ENCODE data around the gene GSE1.

Gene GSE1

DNA sequence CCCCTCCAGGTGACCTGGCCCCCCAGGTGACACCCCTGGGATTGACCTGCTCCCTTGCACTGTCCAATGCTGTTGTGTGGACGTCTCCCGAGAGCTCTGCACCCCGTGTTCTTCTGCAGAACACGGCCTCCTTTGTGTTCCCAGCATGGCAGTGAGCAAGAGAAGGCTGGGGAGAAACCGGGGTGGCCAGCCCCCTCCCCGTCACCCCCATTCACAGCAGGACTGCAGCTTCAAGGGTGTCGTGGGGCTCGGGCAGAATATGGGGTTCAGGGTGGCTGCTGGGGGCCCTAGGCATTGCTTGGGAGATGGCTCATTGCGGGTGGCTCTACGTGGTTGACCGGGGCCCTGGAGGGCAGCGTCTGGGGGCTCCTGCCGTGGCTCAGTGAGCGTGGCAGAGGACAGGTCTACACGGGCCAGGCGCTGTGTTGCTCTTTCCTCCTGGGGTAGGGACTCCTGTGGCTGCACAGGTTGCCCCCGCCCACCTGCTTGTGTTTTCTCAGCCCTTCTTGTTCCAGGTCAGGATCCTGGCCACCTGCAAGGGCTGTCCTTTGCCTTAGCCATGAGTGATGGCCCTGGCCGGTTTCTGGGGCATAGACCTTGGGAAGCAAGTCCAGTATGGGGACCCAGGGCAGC, 12.5 kb downstream of the GSE1 start:
- no peak overlapping the region for H3K4me3 ChIP-seq (ENCODE audit: low read length)
- no peak for DNase-seq (ENCODE audit: low read depth, low spot score)

DNA sequence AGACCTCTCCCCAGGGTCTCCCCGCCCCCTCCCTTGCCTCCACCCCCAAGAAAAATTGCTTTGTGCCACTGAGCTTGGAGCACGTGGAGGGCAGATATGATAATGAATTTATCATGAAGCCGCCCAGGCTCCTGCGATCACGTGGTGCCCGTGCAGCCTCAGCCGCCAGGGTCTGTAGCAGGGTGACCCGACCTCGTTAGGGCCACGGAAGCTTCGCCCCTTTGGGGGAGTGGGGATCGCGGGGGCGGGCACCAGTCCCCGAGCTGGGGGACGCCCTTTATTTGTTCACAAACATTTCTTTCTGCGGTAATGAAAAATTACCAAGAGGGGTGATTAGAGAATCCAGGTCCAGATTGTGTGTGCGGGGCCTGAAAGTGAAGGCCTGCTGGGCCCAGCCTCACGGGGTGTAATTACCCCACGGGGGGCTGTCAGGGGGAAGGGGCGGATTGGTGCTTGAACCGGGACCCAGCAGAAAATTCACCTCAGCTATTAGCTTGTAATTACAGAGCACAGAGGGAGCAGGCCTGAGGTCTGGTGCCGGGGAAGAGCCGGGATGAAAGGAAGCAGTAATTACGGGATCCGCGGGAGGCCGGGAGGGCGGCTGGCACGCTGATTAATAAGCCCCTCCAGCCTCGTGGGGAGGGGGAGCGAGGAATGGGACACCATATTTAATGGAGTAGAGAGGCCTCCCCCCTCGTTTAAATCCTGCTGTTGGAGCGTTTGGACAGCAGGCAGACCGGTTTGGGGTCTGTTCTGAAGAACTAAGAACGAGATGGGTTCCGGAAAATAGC, 13.3 kb downstream of the GSE1 start:
- no peak for DNase-seq (ENCODE audit: low read depth, low spot score)
- H3K4me3 ChIP-seq (ENCODE audit: low read length) = no peak overlapping the region

DNA sequence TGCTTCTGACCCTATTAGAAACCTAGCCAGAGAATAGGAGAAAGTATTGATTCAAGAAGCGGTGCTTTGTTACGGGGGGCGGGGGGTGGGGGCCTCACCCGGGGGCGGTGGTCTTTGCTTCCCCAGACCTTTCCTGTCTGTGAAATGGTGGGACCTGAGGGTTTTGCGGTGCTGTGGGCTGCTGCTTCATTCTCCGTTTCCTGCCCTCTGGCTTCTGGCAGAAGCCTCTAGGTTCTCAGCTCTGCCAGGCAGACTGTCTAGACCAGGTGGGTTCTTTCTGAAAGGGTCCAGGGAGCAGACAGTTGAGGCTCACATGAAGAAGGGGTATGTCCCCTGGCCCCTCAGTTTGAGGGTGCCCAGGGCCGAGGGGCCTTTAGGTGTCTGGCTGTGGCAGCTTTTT, 14.0 kb downstream of the GSE1 start:
- DNase-seq (ENCODE audit: low read depth, low spot score) = no peak

DNA sequence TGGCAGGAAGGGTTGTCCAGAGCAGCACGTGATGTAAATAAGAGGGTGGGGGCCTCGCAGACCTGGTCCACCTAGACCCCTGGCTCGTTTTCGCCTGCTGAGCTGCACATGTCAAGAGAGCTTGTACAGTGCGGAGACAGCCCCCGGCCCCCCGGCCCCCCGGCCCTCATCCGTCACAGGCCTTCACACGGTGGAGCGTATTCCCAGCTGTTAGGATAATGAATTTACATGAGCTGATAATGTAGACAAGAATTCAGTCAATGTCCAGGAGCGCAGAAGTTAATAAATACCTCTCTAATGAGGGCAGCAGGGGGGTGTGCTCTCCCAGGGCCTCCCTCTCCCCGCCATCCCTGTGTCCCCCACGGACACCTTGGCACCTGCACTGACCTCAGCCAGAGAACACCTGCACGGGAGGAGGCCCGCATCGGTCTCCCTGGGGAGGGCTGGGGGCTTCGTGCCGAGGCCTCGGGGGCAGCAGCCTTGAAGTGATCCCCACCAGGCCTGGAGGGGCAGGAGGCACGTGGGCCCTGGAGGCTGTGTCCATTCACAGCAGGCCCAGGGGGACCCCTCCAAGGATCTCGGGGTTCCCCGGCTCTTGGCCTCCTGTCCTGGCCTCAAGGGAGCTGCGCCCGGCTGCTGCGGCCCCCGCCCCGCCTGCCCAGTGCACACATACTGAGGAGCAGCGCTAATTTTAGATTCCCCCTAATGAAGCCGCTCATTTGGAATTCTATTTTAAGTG, 14.6 kb downstream of the GSE1 start:
- DNase-seq (ENCODE audit: low read depth, low spot score) = no peak
- no peak overlapping the region for H3K4me3 ChIP-seq (ENCODE audit: low read length)

More for the DNA sequence above, 14.0 kb downstream of the GSE1 start:
- H3K4me3 ChIP-seq (ENCODE audit: low read length) = no peak overlapping the region

DNA sequence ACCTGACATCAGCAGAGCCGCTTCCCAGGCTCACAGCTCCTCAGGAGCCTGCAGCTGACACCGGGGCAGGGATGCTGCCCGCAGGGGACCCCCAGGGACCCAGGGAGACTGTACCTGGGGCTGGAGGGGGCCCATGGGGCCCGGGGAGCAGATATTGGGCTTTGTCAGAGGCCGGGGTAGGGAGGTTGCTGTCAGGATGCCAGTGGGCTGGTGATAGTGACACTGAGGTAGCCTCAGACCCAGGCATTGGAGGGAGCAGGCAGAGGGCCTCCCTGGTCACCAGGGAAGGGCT, 15.1 kb downstream of the GSE1 start:
- no peak overlapping the region for H3K4me3 ChIP-seq (ENCODE audit: low read length)
- DNase-seq (ENCODE audit: low read depth, low spot score) = no peak

DNA sequence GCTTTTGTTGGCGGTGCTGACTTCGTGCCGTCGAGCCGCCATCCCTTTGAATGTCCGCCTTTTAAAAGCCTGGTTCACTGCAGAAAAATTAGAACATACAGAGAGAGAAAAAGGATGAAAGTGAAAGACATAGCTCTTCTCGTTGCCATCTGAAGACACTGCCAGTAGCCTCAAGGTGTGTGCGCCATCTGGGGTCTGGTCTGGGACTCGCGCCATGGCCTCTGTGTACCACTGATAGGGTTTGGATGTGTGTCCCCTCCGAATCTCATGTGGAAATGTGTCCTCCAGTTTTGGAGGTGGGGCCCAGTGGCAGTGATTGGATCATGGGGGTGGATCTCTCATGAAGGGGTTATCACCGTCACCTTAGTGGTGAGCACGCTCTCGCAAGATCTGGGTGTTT, 15.5 kb downstream of the GSE1 start:
- DNase-seq (ENCODE audit: low read depth, low spot score) = no peak
- H3K4me3 ChIP-seq (ENCODE audit: low read length) = no peak overlapping the region

DNA sequence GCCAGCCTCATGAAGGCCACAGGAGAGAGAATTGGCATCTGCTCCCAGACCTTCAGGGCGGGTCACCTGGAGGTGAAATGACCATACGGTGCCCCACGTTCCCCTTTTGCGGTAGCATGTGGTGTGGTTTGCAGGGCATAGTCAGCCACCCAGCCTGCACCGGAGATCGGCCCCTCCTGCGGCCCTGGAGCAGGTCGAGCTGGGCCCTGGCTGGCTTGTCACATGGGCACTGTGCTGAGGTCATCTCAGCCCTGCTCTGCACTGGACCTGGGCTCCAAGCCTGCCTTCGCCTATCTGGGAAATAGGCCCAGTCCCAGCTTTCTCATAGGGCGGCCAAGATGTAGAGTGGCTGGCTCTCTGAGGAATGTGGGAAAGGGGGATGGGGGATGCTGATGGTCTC, 16.2 kb downstream of the GSE1 start:
- DNase-seq (ENCODE audit: low read depth, low spot score) = no peak
- H3K4me3 ChIP-seq (ENCODE audit: low read length) = no peak overlapping the region

DNA sequence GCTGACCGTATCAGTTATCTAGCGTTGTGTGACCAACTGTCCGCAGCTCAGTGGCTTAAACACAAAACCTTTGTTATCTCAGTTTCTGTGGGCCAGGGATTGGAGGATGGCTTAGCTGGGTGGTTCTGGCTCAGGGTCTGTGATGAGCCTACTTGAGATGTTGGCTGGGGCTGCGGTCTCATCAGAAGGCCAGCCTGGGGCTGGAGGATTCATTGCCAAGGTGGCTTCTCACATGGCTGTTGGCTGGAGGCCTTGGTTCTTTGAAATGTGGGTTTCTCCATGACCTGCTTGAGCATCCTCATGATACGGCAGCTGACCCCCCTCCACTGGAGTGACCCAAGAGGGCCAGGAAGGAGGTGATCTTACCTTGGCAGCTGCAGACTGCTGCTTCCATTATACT, 16.7 kb downstream of the GSE1 start:
- no peak for DNase-seq (ENCODE audit: low read depth, low spot score)
- H3K4me3 ChIP-seq (ENCODE audit: low read length) = no peak overlapping the region

DNA sequence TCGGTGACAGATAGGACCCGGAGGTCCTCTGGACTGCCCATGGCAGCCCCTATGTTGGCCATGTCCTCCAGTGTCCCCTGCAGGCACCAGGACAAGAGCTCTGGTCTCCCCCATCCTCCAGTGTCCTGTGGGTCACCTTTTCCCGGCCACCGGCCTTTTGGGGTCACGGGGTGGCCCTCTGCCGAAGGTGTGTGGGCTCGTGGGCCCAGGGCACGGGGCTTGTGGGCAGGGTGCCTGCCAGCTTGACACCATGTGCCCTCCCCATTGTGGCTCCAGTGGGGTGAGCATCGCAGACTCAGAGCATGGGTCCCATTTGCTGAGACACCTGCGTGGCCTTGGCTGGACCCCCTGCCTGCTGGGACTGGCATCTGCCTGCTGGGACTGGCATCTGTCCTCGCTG, 18.1 kb downstream of the GSE1 start:
- no peak for DNase-seq (ENCODE audit: low read depth, low spot score)
- H3K4me3 ChIP-seq (ENCODE audit: low read length) = no peak overlapping the region

DNA sequence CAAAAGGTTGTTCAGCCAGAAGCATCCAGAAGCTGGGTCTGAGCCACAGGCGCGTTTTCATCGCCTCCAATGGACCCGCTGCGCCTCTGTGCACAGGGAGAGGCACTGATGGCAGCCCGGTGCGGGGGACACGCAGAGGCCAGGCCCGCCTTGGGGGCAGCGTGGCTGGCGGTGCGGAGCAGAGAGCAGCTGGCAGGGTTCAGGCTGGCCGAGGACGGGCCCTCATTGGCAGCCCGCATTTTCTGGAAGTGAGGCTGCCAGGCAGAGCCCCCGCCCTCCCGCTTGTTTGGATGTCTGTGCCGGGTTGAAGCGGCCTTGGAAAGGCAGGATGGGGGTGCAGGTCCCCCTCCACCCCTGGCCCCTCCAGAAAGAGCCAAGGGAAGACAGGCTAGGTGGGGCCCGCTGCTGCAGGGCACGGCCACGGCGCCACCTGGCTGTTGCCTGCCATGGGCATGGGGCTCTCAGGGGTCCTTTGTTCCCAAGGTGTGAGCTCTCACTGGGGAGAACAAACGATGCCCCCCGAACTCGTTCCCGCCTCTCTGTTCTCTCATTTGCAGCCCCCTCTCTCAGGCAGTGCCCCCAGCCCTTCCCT, 18.8 kb downstream of the GSE1 start:
- DNase-seq (ENCODE audit: low read depth, low spot score) = no peak
- no peak overlapping the region for H3K4me3 ChIP-seq (ENCODE audit: low read length)

DNA sequence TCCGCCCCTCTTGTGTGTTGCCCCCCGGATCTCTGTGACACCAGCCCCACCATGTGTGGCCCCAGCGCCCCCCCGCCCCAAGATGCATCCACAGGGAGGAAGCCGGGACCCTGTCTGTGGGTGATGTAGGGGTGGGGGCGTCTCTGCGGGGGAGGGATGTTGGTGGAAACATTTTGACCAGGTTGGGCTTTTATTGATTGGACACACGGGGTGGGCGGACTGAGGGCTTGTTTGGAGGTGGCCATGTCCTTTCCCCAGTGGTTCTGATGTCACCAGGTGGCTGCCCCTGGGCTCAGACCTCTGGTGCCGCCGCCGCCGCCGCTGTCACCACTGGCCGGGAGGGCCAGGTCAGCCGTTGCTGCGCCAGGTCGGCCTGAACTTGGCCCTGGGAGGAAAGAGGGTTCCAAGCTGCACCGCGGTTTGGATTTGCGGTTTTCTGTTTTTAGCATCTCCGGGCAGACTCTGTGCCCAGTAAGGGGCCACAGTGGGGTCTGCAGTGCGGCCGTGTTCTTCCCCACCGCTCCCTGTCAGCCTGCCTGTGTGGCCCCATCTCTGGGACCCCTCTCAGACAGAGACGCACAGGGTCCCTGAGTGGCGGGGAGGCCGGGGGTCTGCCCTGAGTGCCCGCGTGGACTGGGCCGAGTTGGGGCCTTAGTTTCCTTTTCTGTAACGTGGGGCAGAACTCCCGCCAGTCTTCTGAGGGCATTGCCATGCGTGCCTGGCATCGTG, 19.8 kb downstream of the GSE1 start:
- DNase-seq (ENCODE audit: low read depth, low spot score) = no peak
- no peak overlapping the region for H3K4me3 ChIP-seq (ENCODE audit: low read length)

DNA sequence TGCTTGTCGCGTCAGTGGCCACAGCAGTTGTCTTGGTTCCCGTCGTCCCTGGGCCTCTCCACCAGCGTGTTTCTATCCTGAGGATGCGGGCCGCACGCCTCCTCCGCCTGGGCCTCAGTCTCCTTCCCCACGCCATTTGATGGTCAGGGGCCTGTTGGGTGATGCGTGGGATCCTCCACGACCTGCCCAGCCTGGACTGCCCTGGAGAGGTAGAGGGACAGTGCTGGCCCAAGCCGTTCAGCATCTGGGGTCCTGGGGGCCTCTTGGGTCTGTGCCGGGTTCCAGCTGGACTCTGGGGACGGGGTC, 20.3 kb downstream of the GSE1 start:
- DNase-seq (ENCODE audit: low read depth, low spot score) = no peak
- no peak overlapping the region for H3K4me3 ChIP-seq (ENCODE audit: low read length)

DNA sequence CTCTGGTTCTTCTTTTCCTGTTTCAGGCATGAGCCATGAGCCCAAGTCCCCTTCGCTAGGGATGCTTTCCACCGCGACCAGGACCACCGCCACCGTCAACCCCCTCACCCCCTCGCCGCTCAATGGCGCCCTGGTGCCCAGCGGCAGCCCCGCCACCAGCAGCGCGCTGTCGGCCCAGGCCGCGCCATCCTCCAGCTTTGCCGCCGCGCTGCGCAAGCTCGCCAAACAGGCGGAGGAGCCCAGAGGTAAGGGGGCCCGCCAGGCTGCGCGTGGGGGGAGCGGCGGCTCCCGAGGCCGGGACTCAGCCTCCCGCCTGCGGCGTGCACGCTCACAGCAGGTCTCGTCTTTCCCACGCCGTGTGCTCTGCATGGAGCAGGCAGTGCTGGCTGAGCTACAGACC, 20.8 kb downstream of the GSE1 start:
- H3K4me3 ChIP-seq (ENCODE audit: low read length) = no peak overlapping the region
- no peak for DNase-seq (ENCODE audit: low read depth, low spot score)

DNA sequence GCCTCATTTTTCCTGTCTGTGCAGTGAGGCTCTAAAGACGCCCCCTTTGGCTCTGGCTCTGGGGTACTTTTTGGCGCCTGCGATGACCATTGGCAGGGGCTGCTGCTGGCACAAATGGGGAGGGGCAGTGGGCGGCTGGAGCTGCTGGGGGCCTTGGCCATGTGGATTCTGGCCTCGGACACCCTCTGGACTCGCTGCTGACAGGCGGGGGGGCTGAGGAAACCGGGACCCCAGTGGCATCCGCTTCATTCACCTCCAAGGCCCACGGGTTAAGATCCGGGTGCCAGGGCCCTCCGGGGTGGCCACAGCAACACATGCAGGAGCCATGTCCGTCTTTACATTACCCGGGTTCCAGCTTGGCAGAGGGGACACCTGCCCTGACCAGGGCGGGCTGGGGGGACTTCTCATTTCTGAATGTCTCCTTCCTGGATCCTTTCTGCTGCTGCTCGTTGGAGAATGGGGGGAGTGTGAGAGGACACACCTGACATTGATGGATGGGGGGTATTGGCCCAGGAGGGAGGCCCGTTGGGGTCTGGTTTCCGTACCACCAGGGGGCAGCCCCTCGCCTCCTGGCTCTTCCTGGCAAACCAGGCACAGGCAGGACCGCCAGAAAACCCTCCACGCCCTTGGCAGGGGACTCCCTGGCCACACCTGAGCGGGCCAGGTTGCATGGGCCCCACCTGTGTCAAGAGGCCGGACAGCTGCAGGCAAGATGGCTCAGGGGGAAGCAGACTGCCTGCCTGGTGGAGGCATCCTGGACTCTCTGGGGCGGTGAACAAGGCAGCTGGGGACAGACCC, 21.8 kb downstream of the GSE1 start:
- H3K4me3 ChIP-seq (ENCODE audit: low read length) = no peak overlapping the region
- no peak for DNase-seq (ENCODE audit: low read depth, low spot score)

DNA sequence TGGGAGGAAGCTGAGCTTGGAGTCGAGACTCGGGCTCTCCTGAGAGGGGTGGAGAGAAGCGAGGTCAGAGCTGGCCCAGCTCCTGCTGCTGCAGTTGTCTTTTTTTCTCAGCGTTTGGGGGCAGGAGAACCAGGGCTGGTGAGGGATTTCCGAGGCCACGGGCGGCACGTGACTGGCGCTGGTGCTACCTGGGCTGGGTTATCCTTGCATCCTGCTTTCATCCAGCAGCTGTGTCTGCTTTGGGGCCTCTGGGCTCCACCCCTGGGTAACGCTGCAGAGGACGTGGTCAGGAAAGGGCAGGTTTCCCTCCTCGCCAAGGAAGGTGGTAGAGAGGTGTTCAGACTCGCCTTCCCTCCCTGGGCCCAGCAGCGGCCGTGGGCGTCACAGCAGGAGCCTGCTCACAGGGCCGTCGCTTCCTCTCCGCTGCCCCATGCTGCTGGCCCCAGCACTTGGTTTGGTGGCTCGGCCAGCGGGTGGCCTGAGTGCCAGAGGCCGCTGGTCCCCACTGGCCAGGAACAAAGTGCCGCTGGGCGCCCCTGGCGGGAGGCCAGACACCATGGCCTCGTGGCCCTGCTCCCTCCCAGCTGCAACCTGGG, 22.5 kb downstream of the GSE1 start:
- DNase-seq (ENCODE audit: low read depth, low spot score) = no peak
- H3K4me3 ChIP-seq (ENCODE audit: low read length) = no peak overlapping the region

DNA sequence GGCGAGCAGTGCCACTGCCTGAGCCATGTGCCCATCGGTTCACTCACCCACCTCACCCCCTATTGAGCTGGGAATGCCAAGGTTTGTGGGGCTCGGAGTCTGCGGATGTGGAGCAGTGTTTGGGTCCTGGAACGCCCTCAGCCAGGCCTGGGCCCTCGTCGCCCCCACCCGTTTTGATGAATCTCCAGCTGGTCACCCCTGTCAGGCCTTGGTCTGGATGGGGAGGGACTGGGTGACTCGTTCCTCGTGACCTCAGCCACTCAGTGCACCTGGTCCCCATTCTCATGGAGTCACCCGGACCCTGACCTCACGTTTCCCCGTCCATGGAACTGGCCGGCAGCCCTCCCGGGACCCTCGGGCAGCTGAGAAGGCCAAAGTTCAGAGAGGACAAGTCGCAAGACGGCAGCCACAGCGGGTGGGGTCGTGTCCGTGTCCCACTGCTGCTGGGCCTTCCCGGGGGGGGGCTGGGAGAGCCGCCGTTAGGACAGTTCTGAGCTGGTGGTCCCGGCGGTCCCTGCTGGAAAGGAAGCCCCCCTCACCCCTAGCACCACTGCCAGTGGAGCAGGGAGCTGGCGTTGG, 23.2 kb downstream of the GSE1 start:
- no peak overlapping the region for H3K4me3 ChIP-seq (ENCODE audit: low read length)
- DNase-seq (ENCODE audit: low read depth, low spot score) = no peak

DNA sequence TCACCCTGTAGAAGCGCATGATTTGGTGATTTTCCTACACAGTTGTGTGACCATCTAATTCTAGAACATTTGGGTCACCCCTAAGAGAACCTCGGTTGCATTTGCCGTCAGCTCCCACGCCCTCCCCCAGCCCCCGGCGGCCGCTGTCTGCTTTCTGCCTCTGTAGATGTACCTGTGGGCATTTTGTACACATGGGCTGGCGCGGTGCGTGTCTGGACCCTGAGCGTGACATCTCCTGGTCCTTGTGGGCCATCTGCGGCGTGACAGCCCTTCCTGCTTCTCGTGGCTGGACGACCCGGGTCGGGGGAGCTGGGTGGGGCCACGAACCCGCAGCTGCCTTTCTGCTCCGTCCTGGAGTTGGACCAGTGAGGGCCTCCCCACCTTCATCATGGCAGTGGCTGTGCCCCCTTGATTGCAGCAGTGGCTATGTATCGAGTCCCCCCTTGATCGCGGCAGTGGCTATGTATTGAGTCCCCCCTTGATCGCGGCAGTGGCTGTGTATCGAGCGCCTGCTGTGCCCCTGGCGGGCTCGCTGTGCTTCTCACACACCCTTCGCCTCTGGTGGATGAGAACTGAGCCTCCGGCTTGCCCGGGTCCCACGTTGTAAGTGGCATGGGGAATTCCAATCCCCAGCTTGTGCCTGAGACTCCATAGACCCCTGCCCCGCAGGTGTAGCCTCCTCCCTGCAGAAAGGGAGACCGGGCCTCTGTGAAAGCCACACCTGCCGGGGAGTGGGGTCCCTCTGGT, 24.1 kb downstream of the GSE1 start:
- no peak overlapping the region for H3K4me3 ChIP-seq (ENCODE audit: low read length)
- DNase-seq (ENCODE audit: low read depth, low spot score) = no peak
